Endodermal cell (in vitro differentiated cells): ENCODE results near the gene SFSWAP. TPM values are rescaled to one million over a fixed set of nuclear protein-coding genes. Genes with fewer than 3 reads are reported as not detected.
A peak's percentile ranks its signal among the peaks of the same experiment; 100 is the strongest.
"Not testable (repeated sequence)": the region's sequence is repeated elsewhere in the genome, so short reads cannot be mapped to it uniquely, and the experiment has no call there.

Experiments
- DNase-seq: peaks from one replicate; pipeline ENCODE4 v3.0.0-alpha.2; 2017
- H3K27ac ChIP-seq: 2 replicates; pipeline ENCODE4 v1.5.1; 2013; ENCODE audit warnings: mild to moderate bottlenecking, low read depth, low read length, moderate library complexity
- H3K27me3 ChIP-seq: 2 replicates; pipeline ENCODE4 v1.6.1; 2013; ENCODE audit warnings: mild to moderate bottlenecking, low read length, moderate library complexity; ENCODE audit not compliant: insufficient read depth, control insufficient read depth, poor library complexity, severe bottlenecking
- H3K36me3 ChIP-seq: 2 replicates; pipeline ENCODE4 v1.7.0; 2013; ENCODE audit warnings: mild to moderate bottlenecking, low read length, moderate library complexity; ENCODE audit not compliant: control insufficient read depth, insufficient read depth
- H3K4me1 ChIP-seq: one replicate; pipeline ENCODE4 v1.7.0; 2013; ENCODE audit warnings: low read length; ENCODE audit not compliant: control insufficient read depth, insufficient read depth
- H3K4me3 ChIP-seq: 2 replicates; pipeline ENCODE4 v1.5.1; 2013; ENCODE audit warnings: mild to moderate bottlenecking, low read length, moderate library complexity
- H3K9ac ChIP-seq: 2 replicates; pipeline ENCODE4 v1.6.1; 2013; ENCODE audit warnings: mild to moderate bottlenecking, low read length, moderate library complexity; ENCODE audit not compliant: poor library complexity, severe bottlenecking; ENCODE audit errors: extremely low read depth
- H3K9me3 ChIP-seq: 2 replicates; pipeline ENCODE4 v1.6.1; 2013; ENCODE audit warnings: mild to moderate bottlenecking, low read length, moderate library complexity; ENCODE audit not compliant: control insufficient read depth
- H3K27ac Mint-ChIP-seq: 2 replicates; pipeline ENCODE4 v1.8.0; 2020; ENCODE audit warnings: mixed read lengths
- H3K27me3 Mint-ChIP-seq: 2 replicates; pipeline ENCODE4 v1.8.0; 2021; ENCODE audit warnings: mild to moderate bottlenecking, mixed read lengths; ENCODE audit not compliant: insufficient read depth
- H3K36me3 Mint-ChIP-seq: 2 replicates; pipeline ENCODE4 v1.8.0; 2020; ENCODE audit warnings: low read depth, mixed read lengths
- H3K4me1 Mint-ChIP-seq: 2 replicates; pipeline ENCODE4 v1.8.0; 2020; ENCODE audit warnings: mixed read lengths
- H3K4me3 Mint-ChIP-seq: 2 replicates; pipeline ENCODE4 v1.8.0; 2020; ENCODE audit warnings: mild to moderate bottlenecking, moderate library complexity, mixed read lengths
- H3K9me3 Mint-ChIP-seq: 2 replicates; pipeline ENCODE4 v1.8.0; 2020; ENCODE audit warnings: mild to moderate bottlenecking, mixed read lengths
- WGBS, 2 experiments: methylation state at CpG; one replicate each; pipeline versions ENCODE4 v1.1.5 to v1.1.7; 2013; ENCODE audit warnings: missing lambda C conversion rate in 2 of 2, mixed read lengths in 1 of 2; ENCODE audit not compliant: insufficient coverage in 1 of 2, insufficient read length in 1 of 2; 5-methylcytosine and 5-hydroxymethylcytosine counted together
- total RNA-seq, 2 donors: library from RNA; stranded (reverse); fragmentation: NEBNext Ultra II Directional in 1 of 2; extraction: Animal tissue kit (Norgen Biotek cat#: 25700) in 1 of 2; gene quantifications; 2 replicates in 1 of 2; 3 replicates in 1 of 2; pipeline ENCODE4 v1.2.1, GENCODE V29; 2021
- TF ChIP-seq, protein P1 (sequence below): fragments of 200-600 bp; sonication (generic); conservative IDR thresholded peaks from 2 replicates; pipeline ENCODE4 v1.5.0; 2021; ENCODE audit warnings: antibody characterized with exemption, mild to moderate bottlenecking

The SFSWAP gene
- total RNA-seq, 2 donors from 2014 or later = 50.0 to 52.3 TPM

GRCh38 chr12:131703161-131703560 lies 7.7 kb upstream of the SFSWAP start:
- H3K27ac ChIP-seq = no peak overlapping the region
- no peaks in the 10 kb centered on the region for H3K27me3 ChIP-seq
- H3K4me3 ChIP-seq = no peak overlapping the region
- H3K4me1 Mint-ChIP-seq = no peaks in the 10 kb centered on the region
- H3K27me3 Mint-ChIP-seq = peaks cover 38% of the 10 kb centered on the region
- H3K4me1 ChIP-seq = no peaks in the 10 kb centered on the region
- peaks cover 23% of the 10 kb centered on the region for H3K9me3 ChIP-seq
- no peaks in the 10 kb centered on the region for H3K36me3 ChIP-seq
- H3K4me3 Mint-ChIP-seq = no peak overlapping the region
- H3K27ac Mint-ChIP-seq = no peak overlapping the region
- no peak overlapping the region for H3K9ac ChIP-seq
- peaks cover 18% of the 10 kb centered on the region for H3K9me3 Mint-ChIP-seq
- no peaks in the 10 kb centered on the region for H3K36me3 Mint-ChIP-seq
- TF ChIP-seq, protein P1, sequence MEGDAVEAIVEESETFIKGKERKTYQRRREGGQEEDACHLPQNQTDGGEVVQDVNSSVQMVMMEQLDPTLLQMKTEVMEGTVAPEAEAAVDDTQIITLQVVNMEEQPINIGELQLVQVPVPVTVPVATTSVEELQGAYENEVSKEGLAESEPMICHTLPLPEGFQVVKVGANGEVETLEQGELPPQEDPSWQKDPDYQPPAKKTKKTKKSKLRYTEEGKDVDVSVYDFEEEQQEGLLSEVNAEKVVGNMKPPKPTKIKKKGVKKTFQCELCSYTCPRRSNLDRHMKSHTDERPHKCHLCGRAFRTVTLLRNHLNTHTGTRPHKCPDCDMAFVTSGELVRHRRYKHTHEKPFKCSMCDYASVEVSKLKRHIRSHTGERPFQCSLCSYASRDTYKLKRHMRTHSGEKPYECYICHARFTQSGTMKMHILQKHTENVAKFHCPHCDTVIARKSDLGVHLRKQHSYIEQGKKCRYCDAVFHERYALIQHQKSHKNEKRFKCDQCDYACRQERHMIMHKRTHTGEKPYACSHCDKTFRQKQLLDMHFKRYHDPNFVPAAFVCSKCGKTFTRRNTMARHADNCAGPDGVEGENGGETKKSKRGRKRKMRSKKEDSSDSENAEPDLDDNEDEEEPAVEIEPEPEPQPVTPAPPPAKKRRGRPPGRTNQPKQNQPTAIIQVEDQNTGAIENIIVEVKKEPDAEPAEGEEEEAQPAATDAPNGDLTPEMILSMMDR = no peak
- DNase-seq = no peak

DNA sequence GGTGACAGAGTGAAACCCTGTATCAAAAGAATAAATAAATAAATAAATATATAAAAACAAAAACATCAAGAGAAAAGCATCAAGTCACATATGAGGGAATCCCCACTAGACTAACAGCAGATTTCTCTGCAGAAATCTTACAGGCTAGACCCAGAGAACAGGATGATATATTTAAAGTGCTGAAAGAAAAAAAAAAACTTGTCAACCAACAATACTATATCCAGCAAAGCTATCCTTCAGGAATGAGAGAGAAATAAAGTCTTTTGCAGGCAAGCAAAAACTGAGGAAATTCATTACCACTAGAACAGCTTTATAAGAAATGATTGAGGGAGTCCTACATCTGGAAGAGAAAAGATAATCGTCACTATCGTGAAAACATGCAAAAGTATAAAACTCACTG lies 6.4 kb upstream of the SFSWAP start:
- WGBS, 2 experiments = 92% methylated on average over 2 of the region's 2 CpGs
- Histone ChIP-seq H3K4me3 (no peak overlapping the region), H3K4me1 (no peaks in the 10 kb centered on the region), H3K9ac (no peak overlapping the region), H3K9me3 (peaks cover 26% of the 10 kb centered on the region), H3K36me3 (no peaks in the 10 kb centered on the region), H3K27me3 (no peaks in the 10 kb centered on the region), H3K27ac (no peak overlapping the region)
- TF ChIP-seq, protein P1 = no peak
- Mint-ChIP-seq H3K27me3 (peaks cover 37% of the 10 kb centered on the region), H3K4me1 (no peaks in the 10 kb centered on the region), H3K9me3 (peaks cover 24% of the 10 kb centered on the region), H3K4me3 (no peak overlapping the region), H3K36me3 (no peaks in the 10 kb centered on the region), H3K27ac (no peak overlapping the region)
- DNase-seq = no peak

- H3K4me1 Mint-ChIP-seq, H3K4me3 Mint-ChIP-seq, H3K36me3 ChIP-seq, H3K27ac Mint-ChIP-seq, H3K36me3 Mint-ChIP-seq, H3K27me3 ChIP-seq, H3K27ac ChIP-seq, H3K9ac ChIP-seq, H3K4me1 ChIP-seq, H3K4me3 ChIP-seq, DNase-seq: not testable (repeated sequence)
- WGBS, 2 experiments = 90% methylated on average over 3 of the region's 4 CpGs; no CpG with 5 or more reads in 1 of the 2 experiments
- peaks cover 30% of the 10 kb centered on the region for H3K9me3 ChIP-seq
- peaks cover 28% of the 10 kb centered on the region for H3K9me3 Mint-ChIP-seq
- peaks cover 29% of the 10 kb centered on the region for H3K27me3 Mint-ChIP-seq
Measured at GRCh38 chr12:131706709-131707108, 4.2 kb upstream of the SFSWAP start.

DNA sequence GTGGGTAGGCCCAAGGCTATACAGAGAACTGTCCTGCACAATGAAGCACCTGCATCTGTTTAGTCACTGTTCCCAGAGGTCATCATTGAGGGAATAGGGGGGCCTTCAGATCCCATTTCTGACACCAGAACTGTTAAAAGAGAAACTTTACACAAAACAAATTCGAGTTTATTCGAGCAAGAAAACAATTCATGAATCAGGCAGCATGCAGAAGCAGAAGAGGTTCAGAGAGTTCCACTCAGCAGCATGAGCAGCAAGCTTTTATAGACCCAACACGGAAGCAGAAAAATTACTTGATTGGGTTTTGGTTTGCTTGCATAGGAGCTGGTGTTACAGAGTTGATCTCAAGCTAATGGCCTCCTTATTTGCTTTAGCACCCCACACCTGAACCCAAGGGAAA lies 1.7 kb upstream of the SFSWAP start:
- Mint-ChIP-seq H3K4me1 (peaks cover 20% of the 10 kb centered on the region), H3K9me3 (peaks cover 24% of the 10 kb centered on the region), H3K27ac (no peak overlapping the region), H3K27me3 (peaks cover 18% of the 10 kb centered on the region), H3K4me3 (peak overlapping the region; percentile 96), H3K36me3 (peaks cover 8% of the 10 kb centered on the region)
- no peaks in the 10 kb centered on the region for H3K27me3 ChIP-seq
- peaks cover 20% of the 10 kb centered on the region for H3K9me3 ChIP-seq
- peaks cover 7% of the 10 kb centered on the region for H3K4me1 ChIP-seq
- TF ChIP-seq, protein P1 = no peak
- 91 to 95% methylated on average over 3 of the region's 3 CpGs for WGBS, 2 experiments
- DNase-seq = no peak
- H3K36me3 ChIP-seq = peaks cover 13% of the 10 kb centered on the region
- H3K9ac ChIP-seq = no peak overlapping the region
- peak overlapping the region; percentile 93 for H3K4me3 ChIP-seq
- no peak overlapping the region for H3K27ac ChIP-seq
